Neural cell (in vitro differentiated cells): ENCODE measurements around the gene USO1. TPM values are rescaled to one million over a fixed set of nuclear protein-coding genes. Genes with fewer than 3 reads are reported as not detected.

Experiments used
- H2AFZ ChIP-seq: fragments of 200-600, 300-800 bp; sonication (generic), shearing (Covaris generic); 2 replicates; pipeline ENCODE4 v1.6.0; 2014; ENCODE audit warnings: low read depth, mild to moderate bottlenecking, antibody characterized with exemption, low read length, moderate library complexity
- H3F3A ChIP-seq: fragments of 200-600 bp; shearing (Covaris generic); 2 replicates; pipeline ENCODE4 v1.6.1; 2016; ENCODE audit warnings: mild to moderate bottlenecking, moderate library complexity, mixed read lengths, antibody characterized with exemption, low read length; ENCODE audit not compliant: insufficient read depth, poor library complexity, severe bottlenecking
- H3K27ac ChIP-seq: fragments of 200-600, 300-800 bp; sonication (generic), shearing (Covaris generic); 2 replicates; pipeline ENCODE4 v1.5.1; 2014; ENCODE audit warnings: mild to moderate bottlenecking, low read length, moderate library complexity
- H3K27me3 ChIP-seq: fragments of 300-800, 200-600 bp; sonication (generic), shearing (Covaris generic); 2 replicates; pipeline ENCODE4 v1.6.0; 2014; ENCODE audit warnings: mild to moderate bottlenecking, low read depth, low read length, moderate library complexity; ENCODE audit not compliant: insufficient read depth
- H3K36me3 ChIP-seq: fragments of 300-800, 200-600 bp; sonication (generic), shearing (Covaris generic); 2 replicates; pipeline ENCODE4 v1.5.1; 2014; ENCODE audit warnings: mild to moderate bottlenecking, antibody characterized with exemption, low read length, moderate library complexity; ENCODE audit not compliant: insufficient read depth
- H3K4me2 ChIP-seq: fragments of 300-800, 200-600 bp; sonication (generic), shearing (Covaris generic); 2 replicates; pipeline ENCODE4 v1.6.0; 2014; ENCODE audit warnings: mild to moderate bottlenecking, low read length
- H3K4me3 ChIP-seq: fragments of 300-800, 200-600 bp; sonication (generic), shearing (Covaris generic); 2 replicates; pipeline ENCODE4 v1.5.1; 2014; ENCODE audit warnings: mild to moderate bottlenecking, low read length, moderate library complexity
- H3K79me2 ChIP-seq: fragments of 200-600 bp; shearing (Covaris generic); replicated peaks from 2 replicates; pipeline ENCODE4 v1.6.0; 2014; ENCODE audit warnings: mild to moderate bottlenecking, low read length, moderate library complexity; ENCODE audit not compliant: insufficient read depth
- H3K9ac ChIP-seq: fragments of 300-800, 200-600 bp; sonication (generic), shearing (Covaris generic); 2 replicates; pipeline ENCODE4 v1.6.1; 2016; ENCODE audit warnings: mild to moderate bottlenecking, low read length, mixed read lengths
- H3K9me2 ChIP-seq: fragments of 200-600 bp; shearing (Covaris generic); 2 replicates; pipeline ENCODE4 v1.6.1; 2016; ENCODE audit warnings: mild to moderate bottlenecking, low read length, mixed read lengths; ENCODE audit not compliant: insufficient read depth
- H3K9me3 ChIP-seq: fragments of 200-600, 300-800 bp; sonication (generic), shearing (Covaris generic); 2 replicates; pipeline ENCODE4 v1.6.1; 2016; ENCODE audit warnings: mild to moderate bottlenecking, mixed run types, low read length, moderate library complexity, mixed read lengths
- H4K20me1 ChIP-seq: fragments of 200-600 bp; shearing (Covaris generic); 2 replicates; pipeline ENCODE4 v1.6.1; 2016; ENCODE audit warnings: mild to moderate bottlenecking, mixed run types; ENCODE audit not compliant: insufficient read depth
- EP300 ChIP-seq: fragments of 450-650 bp; conservative IDR thresholded peaks from 2 replicates; pipeline ENCODE4 v1.6.1; 2014; ENCODE audit warnings: antibody characterized with exemption, mild to moderate bottlenecking, moderate library complexity; ENCODE audit not compliant: poor library complexity, severe bottlenecking
- EZH2 ChIP-seq: fragments of 200-600, 300-800 bp; shearing (Covaris generic), sonication (generic); IDR thresholded peaks from 2 replicates; pipeline ENCODE4 v1.6.1; 2014; ENCODE audit warnings: antibody characterized with exemption, low read length, borderline replicate concordance, mild to moderate bottlenecking; ENCODE audit not compliant: insufficient read depth, poor library complexity, severe bottlenecking
- MXI1 ChIP-seq: fragments of 450-650 bp; conservative IDR thresholded peaks from 2 replicates; pipeline ENCODE4 v1.6.1; 2014; ENCODE audit warnings: antibody characterized with exemption, mild to moderate bottlenecking; ENCODE audit not compliant: poor library complexity, severe bottlenecking
- POLR2AphosphoS5 ChIP-seq: IDR thresholded peaks from 2 replicates; pipeline ENCODE4 v1.6.1; 2012
- RAD21 ChIP-seq: fragments of 450-650 bp; conservative IDR thresholded peaks from 2 replicates; pipeline ENCODE4 v1.6.1; 2014; ENCODE audit warnings: antibody characterized with exemption, mild to moderate bottlenecking, moderate library complexity
- REST ChIP-seq: IDR thresholded peaks from 2 replicates; pipeline ENCODE4 v1.6.1; 2012; ENCODE audit warnings: borderline replicate concordance
- SMC3 ChIP-seq: fragments of 450-650 bp; conservative IDR thresholded peaks from 2 replicates; pipeline ENCODE4 v1.6.1; 2014; ENCODE audit warnings: antibody characterized with exemption, mild to moderate bottlenecking, moderate library complexity; ENCODE audit not compliant: poor library complexity
- TAF1 ChIP-seq: IDR thresholded peaks from 2 replicates; pipeline ENCODE4 v1.6.1; 2012; ENCODE audit warnings: low read depth
- polyA plus RNA-seq: library from polyadenylated mRNA; depleted of rRNA; stranded (reverse); fragments of >200 nt; gene quantifications from 2 replicates; pipeline ENCODE4 v1.2.3, GENCODE V29; 2014
- TF ChIP-seq, protein P1 (sequence below): fragments of 450-650 bp; IDR thresholded peaks from 2 replicates; pipeline ENCODE4 v1.5.1; 2014; ENCODE audit warnings: antibody characterized with exemption, mild to moderate bottlenecking, moderate library complexity; ENCODE audit not compliant: poor library complexity, severe bottlenecking

Gene USO1
- polyA plus RNA-seq, 1 donor from 2014 or later: 40.0 TPM

GRCh38 chr4:75736862-75737261 lies 12.5 kb downstream of the USO1 start:
- Histone ChIP-seq H3K4me2 (no peak overlapping the region), H3K9ac (no peak overlapping the region), H3K79me2 (peaks cover 14% of the 10 kb centered on the region), H3K36me3 (no peaks in the 10 kb centered on the region), H3F3A (no peaks in the 10 kb centered on the region), H4K20me1 (no peaks in the 10 kb centered on the region), H3K4me3 (no peak overlapping the region), H3K9me3 (no peaks in the 10 kb centered on the region), H3K9me2 (no peaks in the 10 kb centered on the region), H3K27ac (no peak overlapping the region), H3K27me3 (no peaks in the 10 kb centered on the region), H2AFZ (no peak overlapping the region)
- TF ChIP-seq SMC3: no peak
- TF ChIP-seq REST: no peak
- TF ChIP-seq TAF1: no peak
- no peak for TF ChIP-seq EP300
- no peak for TF ChIP-seq EZH2
- no peak for TF ChIP-seq MXI1
- TF ChIP-seq POLR2AphosphoS5: no peak
- no peak for TF ChIP-seq RAD21
- TF ChIP-seq, protein P1, sequence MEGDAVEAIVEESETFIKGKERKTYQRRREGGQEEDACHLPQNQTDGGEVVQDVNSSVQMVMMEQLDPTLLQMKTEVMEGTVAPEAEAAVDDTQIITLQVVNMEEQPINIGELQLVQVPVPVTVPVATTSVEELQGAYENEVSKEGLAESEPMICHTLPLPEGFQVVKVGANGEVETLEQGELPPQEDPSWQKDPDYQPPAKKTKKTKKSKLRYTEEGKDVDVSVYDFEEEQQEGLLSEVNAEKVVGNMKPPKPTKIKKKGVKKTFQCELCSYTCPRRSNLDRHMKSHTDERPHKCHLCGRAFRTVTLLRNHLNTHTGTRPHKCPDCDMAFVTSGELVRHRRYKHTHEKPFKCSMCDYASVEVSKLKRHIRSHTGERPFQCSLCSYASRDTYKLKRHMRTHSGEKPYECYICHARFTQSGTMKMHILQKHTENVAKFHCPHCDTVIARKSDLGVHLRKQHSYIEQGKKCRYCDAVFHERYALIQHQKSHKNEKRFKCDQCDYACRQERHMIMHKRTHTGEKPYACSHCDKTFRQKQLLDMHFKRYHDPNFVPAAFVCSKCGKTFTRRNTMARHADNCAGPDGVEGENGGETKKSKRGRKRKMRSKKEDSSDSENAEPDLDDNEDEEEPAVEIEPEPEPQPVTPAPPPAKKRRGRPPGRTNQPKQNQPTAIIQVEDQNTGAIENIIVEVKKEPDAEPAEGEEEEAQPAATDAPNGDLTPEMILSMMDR: no peak

DNA sequence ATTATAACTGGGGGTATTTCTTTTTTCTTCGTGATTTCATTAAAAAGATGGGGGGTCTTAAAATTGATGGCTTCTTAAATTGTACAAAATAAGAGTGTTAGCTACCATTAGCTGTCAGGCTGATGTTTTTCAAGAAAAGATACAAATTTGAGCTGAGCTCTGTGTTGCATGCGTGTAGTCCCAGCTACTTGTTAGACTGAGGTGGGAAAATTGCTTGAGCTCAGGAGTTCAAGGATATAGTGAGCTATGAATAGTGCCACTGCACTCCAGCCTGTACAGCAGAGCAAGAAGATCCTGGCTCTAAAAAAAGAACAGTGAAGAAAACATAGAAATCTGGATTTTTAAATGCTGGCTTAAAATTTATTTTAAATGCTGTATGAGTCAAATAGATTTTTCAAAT lies 13.0 kb downstream of the USO1 start:
- no peaks in the 10 kb centered on the region for H4K20me1 ChIP-seq

More for the DNA sequence above, 13.0 kb downstream of the USO1 start:
- no peaks in the 10 kb centered on the region for H3K9me2 ChIP-seq
- TF ChIP-seq, protein P1: no peak
- TF ChIP-seq REST: no peak
- no peak for TF ChIP-seq EP300
- TF ChIP-seq SMC3: no peak
- no peak for TF ChIP-seq RAD21
- no peak for TF ChIP-seq POLR2AphosphoS5
- TF ChIP-seq EZH2: no peak
- TF ChIP-seq MXI1: no peak
- TF ChIP-seq TAF1: no peak
- no peak overlapping the region for H3K27ac ChIP-seq
- no peaks in the 10 kb centered on the region for H3K36me3 ChIP-seq
- H2AFZ ChIP-seq: no peak overlapping the region
- no peak overlapping the region for H3K9ac ChIP-seq
- H3F3A ChIP-seq: no peaks in the 10 kb centered on the region
- no peak overlapping the region for H3K4me2 ChIP-seq
- H3K79me2 ChIP-seq: peaks cover 11% of the 10 kb centered on the region
- no peaks in the 10 kb centered on the region for H3K27me3 ChIP-seq
- H3K4me3 ChIP-seq: no peak overlapping the region
- no peaks in the 10 kb centered on the region for H3K9me3 ChIP-seq
